HepG2 (cell line): ENCODE data around the gene STAP2. TPM values are rescaled to one million over a fixed set of nuclear protein-coding genes. Genes with fewer than 3 reads are reported as not detected.

Experiments used
- ADNP ChIP-seq: sonication (generic); formaldehyde crosslinking; IDR thresholded peaks from 2 replicates; pipeline ENCODE4 v1.4.0; 2020; ENCODE audit warnings: missing genetic modification reagents
- ATM ChIP-seq: fragments of 450-650 bp; IDR thresholded peaks from 2 replicates; pipeline ENCODE4 v1.7.1; 2017; ENCODE audit warnings: mild to moderate bottlenecking, borderline replicate concordance
- FOXM1 ChIP-seq: sonication (generic); formaldehyde crosslinking; IDR thresholded peaks from 2 replicates; pipeline ENCODE4 v1.5.0; 2020; ENCODE audit warnings: missing genetic modification reagents
- FOXP1 ChIP-seq, 2 experiments: fragments of 450-650 bp in 1 of 2; IDR thresholded peaks; 2 replicates each; pipeline ENCODE4 v1.6.1; 2017 to 2018; ENCODE audit warnings: antibody characterized with exemption in 1 of 2
- GTF3A ChIP-seq: sonication (generic); formaldehyde crosslinking; conservative IDR thresholded peaks from 2 replicates; pipeline ENCODE4 v1.4.0; 2020; ENCODE audit warnings: mild to moderate bottlenecking, missing genetic modification reagents
- HDAC6 ChIP-seq: fragments of 200-600 bp; sonication (generic); IDR thresholded peaks from 2 replicates; pipeline ENCODE4 v1.7.0; 2017; ENCODE audit warnings: mild to moderate bottlenecking, antibody characterized with exemption, low read length, low read depth
- HNRNPLL ChIP-seq: fragments of 200-400 bp; formaldehyde crosslinking; IDR thresholded peaks from 2 replicates; pipeline ENCODE4 v1.6.1; 2017; ENCODE audit warnings: mild to moderate bottlenecking, low read depth, low read length; ENCODE audit not compliant: poor library complexity, severe bottlenecking
- NCOA2 ChIP-seq: sonication (generic); formaldehyde crosslinking; IDR thresholded peaks from 2 replicates; pipeline ENCODE4 v1.8.0; 2022; ENCODE audit warnings: inconsistent platforms
- NCOR1 ChIP-seq: fragments of 200-600 bp; sonication (generic); IDR thresholded peaks from 2 replicates; pipeline ENCODE4 v1.7.0; 2017; ENCODE audit warnings: antibody characterized with exemption, low read length, borderline replicate concordance
- NR3C1 ChIP-seq: sonication (generic); formaldehyde crosslinking; IDR thresholded peaks from 2 replicates; pipeline ENCODE4 v1.4.0; 2020; ENCODE audit warnings: missing genetic modification reagents
- RXRA ChIP-seq: sonication (generic); formaldehyde crosslinking; IDR thresholded peaks from 2 replicates; pipeline ENCODE4 v1.5.1; 2020; ENCODE audit warnings: missing genetic modification reagents
- SRSF1 ChIP-seq: fragments of 200-400 bp; formaldehyde crosslinking; optimal IDR thresholded peaks from 2 replicates; pipeline ENCODE3; 2017; ENCODE audit warnings: mild to moderate bottlenecking, low read depth, low read length, moderate library complexity
- TCF7L2 ChIP-seq: IDR thresholded peaks from 2 replicates; pipeline ENCODE4 v1.6.1; 2011; ENCODE audit warnings: mild to moderate bottlenecking, low read depth, low read length, moderate library complexity
- TRIM24 ChIP-seq: sonication (generic); formaldehyde crosslinking; IDR thresholded peaks from 2 replicates; pipeline ENCODE4 v1.8.0; 2022; ENCODE audit warnings: mild to moderate bottlenecking, missing genetic modification reagents
- U2AF2 ChIP-seq: fragments of 200-400 bp; formaldehyde crosslinking; IDR thresholded peaks from 2 replicates; pipeline ENCODE4 v1.6.1; 2017; ENCODE audit warnings: low read depth, mild to moderate bottlenecking, low read length
- ZFP82 ChIP-seq: sonication (generic); formaldehyde crosslinking; IDR thresholded peaks from 2 replicates; pipeline ENCODE4 v1.5.1; 2020; ENCODE audit warnings: mild to moderate bottlenecking, missing genetic modification reagents, borderline replicate concordance
- ZNF660 ChIP-seq: sonication (generic); formaldehyde crosslinking; IDR thresholded peaks from 2 replicates; pipeline ENCODE4 v1.5.1; 2020; ENCODE audit warnings: mild to moderate bottlenecking, low read depth, missing genetic modification reagents, borderline replicate concordance
- ZNF703 ChIP-seq: sonication (generic); formaldehyde crosslinking; IDR thresholded peaks from 2 replicates; pipeline ENCODE4 v1.5.1; 2020; ENCODE audit warnings: missing genetic modification reagents, mild to moderate bottlenecking, moderate library complexity, borderline replicate concordance
- ZSCAN12 ChIP-seq: sonication (generic); formaldehyde crosslinking; IDR thresholded peaks from 2 replicates; pipeline ENCODE4 v1.9.0; 2021; ENCODE audit warnings: mild to moderate bottlenecking, missing genetic modification reagents
- polyA plus RNA-seq, 8 experiments: library from polyadenylated mRNA; depleted of rRNA in 3 of 8; stranded (reverse) in 7 of 8; unstranded in 1 of 8; fragments of >200 nt; fragmentation: Illumina TruSeq in 4 of 8; extraction: Trizol in 4 of 8; gene quantifications; 2 replicates each; pipeline versions ENCODE4 v1.2.1 to v1.2.3, GENCODE V29; 2011 to 2016; ENCODE audit warnings: low read depth in 4 of 8, missing spikeins in 1 of 8, mixed read lengths in 1 of 8; ENCODE audit not compliant: insufficient read depth in 1 of 8
- total RNA-seq, 5 experiments: library from RNA; depleted of rRNA; stranded (reverse); fragments of >200 nt; fragmentation: Illumina TruSeq; extraction: Trizol; gene quantifications; 2 replicates each; pipeline ENCODE4 v1.2.3, GENCODE V29; 2016; ENCODE audit warnings: low read depth in 1 of 5
- TF ChIP-seq, protein P1 (sequence below): sonication (generic); formaldehyde crosslinking; IDR thresholded peaks from 2 replicates; pipeline ENCODE4 v1.8.0; 2022; ENCODE audit warnings: mild to moderate bottlenecking, missing genetic modification reagents, borderline replicate concordance
- TF ChIP-seq, protein P2 (sequence below): sonication (generic); formaldehyde crosslinking; IDR thresholded peaks from 2 replicates; pipeline ENCODE4 v1.4.0; 2020; ENCODE audit warnings: missing genetic modification reagents, borderline replicate concordance
- TF ChIP-seq, protein P3 (sequence below): sonication (generic); formaldehyde crosslinking; IDR thresholded peaks from 2 replicates; pipeline ENCODE4 v1.4.0; 2020; ENCODE audit warnings: missing genetic modification reagents, borderline replicate concordance

The STAP2 gene
- total and polyA plus RNA-seq, 2 of the 13 experiments (the other 11 are each of a cell fraction or from before 2014, with no cell fraction given) = 39.0 to 43.7 TPM

DNA sequence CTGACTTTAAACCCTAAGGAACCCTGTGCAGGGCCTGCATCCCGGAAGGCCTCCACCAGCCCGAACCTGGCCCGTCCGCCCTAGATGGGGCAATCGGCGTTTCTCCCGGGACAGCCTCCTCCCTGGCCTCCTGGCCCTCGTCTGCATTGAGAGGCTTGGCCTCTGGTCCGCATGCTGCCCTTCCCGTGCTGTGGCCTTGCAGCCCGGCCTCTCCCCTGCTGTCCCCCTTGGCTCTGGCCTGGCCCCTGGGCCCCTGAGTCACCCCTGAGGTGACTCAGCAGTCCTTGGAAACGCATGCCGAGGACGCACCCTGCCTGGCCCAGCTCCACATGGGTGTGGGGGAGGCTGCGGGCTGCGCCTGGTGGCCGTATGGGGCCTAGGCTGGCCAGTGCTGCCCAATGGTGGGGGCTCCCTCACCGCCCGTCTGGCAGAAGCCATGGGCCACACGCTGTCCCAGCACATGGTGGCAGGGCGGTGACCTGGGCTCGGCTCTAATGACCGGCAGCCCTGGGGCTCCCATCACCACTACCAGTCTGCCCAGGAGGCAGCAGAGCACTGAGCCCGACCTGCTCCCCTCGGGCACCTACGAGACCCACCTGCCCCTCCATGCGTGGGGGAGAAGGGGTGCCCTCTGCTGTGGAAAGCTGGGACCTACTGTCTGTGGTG is 36.0 kb upstream of the STAP2 start (continued):
- TF ChIP-seq ZNF703 (CRISPR knock-in tag) (peak; percentile 52; the same call in 1 of the 2 replicates), U2AF2 (no peak), NCOR1 (no peak), ZSCAN12 (CRISPR knock-in tag) (no peak), FOXM1 (CRISPR knock-in tag) (no peak), FOXP1 (IDR thresholded peaks at IDR 0.05) (no peak), FOXP1 (CRISPR knock-in tag; IDR thresholded peaks at IDR 0.05) (0 out of 2 replicates have a peak, but pooled peaks have one; percentile 22), HNRNPLL (peak; percentile 36), ZFP82 (peak; percentile 59; the same call in 1 of the 2 replicates), HDAC6 (no peak), NR3C1 (no peak), ZNF660 (CRISPR knock-in tag) (no peak), TCF7L2 (no peak), GTF3A (CRISPR knock-in tag) (0 out of 2 replicates have a peak, but pooled peaks have one; percentile 69), ATM (no peak), NCOA2 (CRISPR knock-in tag) (peak; percentile 72), ADNP (CRISPR knock-in tag) (0 out of 2 replicates have a peak, but pooled peaks have one; percentile 19), TRIM24 (CRISPR knock-in tag) (no peak), SRSF1 (no peak), RXRA (CRISPR knock-in tag) (peak; percentile 91)
- TF ChIP-seq, protein P1, sequence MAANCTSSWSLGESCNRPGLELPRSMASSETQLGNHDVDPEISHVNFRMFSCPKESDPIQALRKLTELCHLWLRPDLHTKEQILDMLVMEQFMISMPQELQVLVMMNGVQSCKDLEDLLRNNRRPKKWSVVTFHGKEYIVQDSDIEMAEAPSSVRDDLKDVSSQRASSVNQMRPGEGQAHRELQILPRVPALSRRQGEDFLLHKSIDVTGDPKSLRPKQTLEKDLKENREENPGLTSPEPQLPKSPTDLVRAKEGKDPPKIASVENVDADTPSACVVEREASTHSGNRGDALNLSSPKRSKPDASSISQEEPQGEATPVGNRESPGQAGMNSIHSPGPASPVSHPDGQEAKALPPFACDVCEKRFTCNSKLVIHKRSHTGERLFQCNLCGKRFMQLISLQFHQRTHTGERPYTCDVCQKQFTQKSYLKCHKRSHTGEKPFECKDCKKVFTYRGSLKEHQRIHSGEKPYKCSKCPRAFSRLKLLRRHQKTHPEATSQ (CRISPR knock-in tag) = no peak
- TF ChIP-seq, protein P2, sequence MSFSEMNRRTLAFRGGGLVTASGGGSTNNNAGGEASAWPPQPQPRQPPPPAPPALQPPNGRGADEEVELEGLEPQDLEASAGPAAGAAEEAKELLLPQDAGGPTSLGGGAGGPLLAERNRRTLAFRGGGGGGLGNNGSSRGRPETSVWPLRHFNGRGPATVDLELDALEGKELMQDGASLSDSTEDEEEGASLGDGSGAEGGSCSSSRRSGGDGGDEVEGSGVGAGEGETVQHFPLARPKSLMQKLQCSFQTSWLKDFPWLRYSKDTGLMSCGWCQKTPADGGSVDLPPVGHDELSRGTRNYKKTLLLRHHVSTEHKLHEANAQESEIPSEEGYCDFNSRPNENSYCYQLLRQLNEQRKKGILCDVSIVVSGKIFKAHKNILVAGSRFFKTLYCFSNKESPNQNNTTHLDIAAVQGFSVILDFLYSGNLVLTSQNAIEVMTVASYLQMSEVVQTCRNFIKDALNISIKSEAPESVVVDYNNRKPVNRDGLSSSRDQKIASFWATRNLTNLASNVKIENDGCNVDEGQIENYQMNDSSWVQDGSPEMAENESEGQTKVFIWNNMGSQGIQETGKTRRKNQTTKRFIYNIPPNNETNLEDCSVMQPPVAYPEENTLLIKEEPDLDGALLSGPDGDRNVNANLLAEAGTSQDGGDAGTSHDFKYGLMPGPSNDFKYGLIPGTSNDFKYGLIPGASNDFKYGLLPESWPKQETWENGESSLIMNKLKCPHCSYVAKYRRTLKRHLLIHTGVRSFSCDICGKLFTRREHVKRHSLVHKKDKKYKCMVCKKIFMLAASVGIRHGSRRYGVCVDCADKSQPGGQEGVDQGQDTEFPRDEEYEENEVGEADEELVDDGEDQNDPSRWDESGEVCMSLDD (CRISPR knock-in tag) = peak; percentile 87; the same call in 1 of the 2 replicates
- TF ChIP-seq, protein P3, sequence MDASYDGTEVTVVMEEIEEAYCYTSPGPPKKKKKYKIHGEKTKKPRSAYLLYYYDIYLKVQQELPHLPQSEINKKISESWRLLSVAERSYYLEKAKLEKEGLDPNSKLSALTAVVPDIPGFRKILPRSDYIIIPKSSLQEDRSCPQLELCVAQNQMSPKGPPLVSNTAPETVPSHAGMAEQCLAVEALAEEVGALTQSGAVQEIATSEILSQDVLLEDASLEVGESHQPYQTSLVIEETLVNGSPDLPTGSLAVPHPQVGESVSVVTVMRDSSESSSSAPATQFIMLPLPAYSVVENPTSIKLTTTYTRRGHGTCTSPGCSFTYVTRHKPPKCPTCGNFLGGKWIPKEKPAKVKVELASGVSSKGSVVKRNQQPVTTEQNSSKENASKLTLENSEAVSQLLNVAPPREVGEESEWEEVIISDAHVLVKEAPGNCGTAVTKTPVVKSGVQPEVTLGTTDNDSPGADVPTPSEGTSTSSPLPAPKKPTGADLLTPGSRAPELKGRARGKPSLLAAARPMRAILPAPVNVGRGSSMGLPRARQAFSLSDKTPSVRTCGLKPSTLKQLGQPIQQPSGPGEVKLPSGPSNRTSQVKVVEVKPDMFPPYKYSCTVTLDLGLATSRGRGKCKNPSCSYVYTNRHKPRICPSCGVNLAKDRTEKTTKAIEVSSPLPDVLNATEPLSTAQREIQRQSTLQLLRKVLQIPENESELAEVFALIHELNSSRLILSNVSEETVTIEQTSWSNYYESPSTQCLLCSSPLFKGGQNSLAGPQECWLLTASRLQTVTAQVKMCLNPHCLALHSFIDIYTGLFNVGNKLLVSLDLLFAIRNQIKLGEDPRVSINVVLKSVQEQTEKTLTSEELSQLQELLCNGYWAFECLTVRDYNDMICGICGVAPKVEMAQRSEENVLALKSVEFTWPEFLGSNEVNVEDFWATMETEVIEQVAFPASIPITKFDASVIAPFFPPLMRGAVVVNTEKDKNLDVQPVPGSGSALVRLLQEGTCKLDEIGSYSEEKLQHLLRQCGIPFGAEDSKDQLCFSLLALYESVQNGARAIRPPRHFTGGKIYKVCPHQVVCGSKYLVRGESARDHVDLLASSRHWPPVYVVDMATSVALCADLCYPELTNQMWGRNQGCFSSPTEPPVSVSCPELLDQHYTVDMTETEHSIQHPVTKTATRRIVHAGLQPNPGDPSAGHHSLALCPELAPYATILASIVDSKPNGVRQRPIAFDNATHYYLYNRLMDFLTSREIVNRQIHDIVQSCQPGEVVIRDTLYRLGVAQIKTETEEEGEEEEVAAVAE (CRISPR knock-in tag) = peak; percentile 82; the same call in 1 of the 2 replicates
